HepG2 (cell line): ENCODE results near the gene PRM2. TPM values are rescaled to one million over a fixed set of nuclear protein-coding genes. Genes with fewer than 3 reads are reported as not detected.

ENCODE experiments used
- ATF2 ChIP-seq: sonication (generic); formaldehyde crosslinking; IDR thresholded peaks from 2 replicates; pipeline ENCODE4 v1.4.0; 2020; ENCODE audit warnings: missing genetic modification reagents
- GMEB2 ChIP-seq: IDR thresholded peaks from 2 replicates; pipeline ENCODE4 v1.6.1; 2016; ENCODE audit warnings: missing biosample characterization, missing genetic modification reagents, low read depth
- HMGXB3 ChIP-seq: sonication (generic); formaldehyde crosslinking; IDR thresholded peaks from 2 replicates; pipeline ENCODE4 v1.4.0; 2020; ENCODE audit warnings: missing genetic modification reagents, borderline replicate concordance
- HOMEZ ChIP-seq: IDR thresholded peaks from 2 replicates; pipeline ENCODE4 v1.6.1; 2016; ENCODE audit warnings: low read depth
- JUND ChIP-seq: sonication (generic); formaldehyde crosslinking; IDR thresholded peaks from 2 replicates; pipeline ENCODE4 v1.8.0; 2022; ENCODE audit warnings: mild to moderate bottlenecking, missing genetic modification reagents
- KLF12 ChIP-seq: sonication (generic); formaldehyde crosslinking; IDR thresholded peaks from 2 replicates; pipeline ENCODE4 v1.4.0; 2020; ENCODE audit warnings: missing genetic modification reagents, borderline replicate concordance
- MAFK ChIP-seq, 2 experiments: IDR thresholded peaks in 1 of 2; conservative IDR thresholded peaks in 1 of 2; 2 replicates each; pipeline ENCODE4 v1.6.1; 2011; ENCODE audit warnings: improper control_type of control experiment in 2 of 2, low read length in 2 of 2
- MXD4 ChIP-seq: IDR thresholded peaks from 2 replicates; pipeline ENCODE4 v1.6.1; 2016; ENCODE audit warnings: mild to moderate bottlenecking, missing biosample characterization, missing genetic modification reagents
- NCOA2 ChIP-seq: sonication (generic); formaldehyde crosslinking; IDR thresholded peaks from 2 replicates; pipeline ENCODE4 v1.8.0; 2022; ENCODE audit warnings: inconsistent platforms
- RBM39 ChIP-seq: fragments of 200-400 bp; formaldehyde crosslinking; IDR thresholded peaks from one replicate; pipeline ENCODE4 v1.6.1; 2018; ENCODE audit warnings: antibody characterized with exemption, mild to moderate bottlenecking, low read depth, low read length; ENCODE audit not compliant: poor library complexity, severe bottlenecking
- SAP130 ChIP-seq: IDR thresholded peaks from 2 replicates; pipeline ENCODE4 v1.6.1; 2016; ENCODE audit warnings: low read depth
- SPEN ChIP-seq: sonication (generic); formaldehyde crosslinking; IDR thresholded peaks from 2 replicates; pipeline ENCODE4 v1.5.1; 2020; ENCODE audit warnings: low read depth, mild to moderate bottlenecking, missing genetic modification reagents
- UBTF ChIP-seq: sonication (generic); formaldehyde crosslinking; IDR thresholded peaks from 2 replicates; pipeline ENCODE4 v1.4.0; 2020; ENCODE audit warnings: mild to moderate bottlenecking, missing genetic modification reagents
- ZFAT ChIP-seq: sonication (generic); formaldehyde crosslinking; conservative IDR thresholded peaks from 2 replicates; pipeline ENCODE4 v1.8.1; 2023; ENCODE audit warnings: missing genetic modification reagents, inconsistent platforms
- ZFP36 ChIP-seq: fragments of 150-350 bp; IDR thresholded peaks from 2 replicates; pipeline ENCODE4 v1.6.1; 2018; ENCODE audit warnings: borderline replicate concordance, low read length, low read depth; ENCODE audit not compliant: partially characterized antibody
- ZKSCAN5 ChIP-seq: sonication (generic); formaldehyde crosslinking; IDR thresholded peaks from 2 replicates; pipeline ENCODE4 v1.5.1; 2020; ENCODE audit warnings: mild to moderate bottlenecking, missing genetic modification reagents
- ZNF556 ChIP-seq: sonication (generic); formaldehyde crosslinking; IDR thresholded peaks from 2 replicates; pipeline ENCODE4 v1.4.0; 2020; ENCODE audit warnings: mild to moderate bottlenecking, missing genetic modification reagents, borderline replicate concordance
- polyA plus RNA-seq, 8 experiments: library from polyadenylated mRNA; depleted of rRNA in 3 of 8; stranded (reverse) in 7 of 8; unstranded in 1 of 8; fragments of >200 nt; fragmentation: Illumina TruSeq in 4 of 8; extraction: Trizol in 4 of 8; gene quantifications; 2 replicates each; pipeline versions ENCODE4 v1.2.1 to v1.2.3, GENCODE V29; 2011 to 2016; ENCODE audit warnings: low read depth in 4 of 8, missing spikeins in 1 of 8, mixed read lengths in 1 of 8; ENCODE audit not compliant: insufficient read depth in 1 of 8
- total RNA-seq, 5 experiments: library from RNA; depleted of rRNA; stranded (reverse); fragments of >200 nt; fragmentation: Illumina TruSeq; extraction: Trizol; gene quantifications; 2 replicates each; pipeline ENCODE4 v1.2.3, GENCODE V29; 2016; ENCODE audit warnings: low read depth in 1 of 5

Gene PRM2
- total and polyA plus RNA-seq, 2 of the 13 experiments (the other 11 are each of a cell fraction or from before 2014, with no cell fraction given) = 0.54 TPM; not detected in 1

- no peak for TF ChIP-seq HOMEZ (CRISPR knock-in tag)
- TF ChIP-seq ZKSCAN5 (CRISPR knock-in tag) = no peak
- TF ChIP-seq SAP130 = peak; percentile 77
- no peak; the same call in 1 of the 2 replicates for TF ChIP-seq ZFAT (CRISPR knock-in tag)
- no peak for TF ChIP-seq MXD4
- no peak for TF ChIP-seq RBM39
- TF ChIP-seq ZNF556 (CRISPR knock-in tag) = peak; percentile 98
- TF ChIP-seq KLF12 (CRISPR knock-in tag) = peak; percentile 71; the same call in 1 of the 2 replicates
- TF ChIP-seq NCOA2 (CRISPR knock-in tag) = no peak
- peak; percentile 74; the same call in 1 of the 2 replicates for TF ChIP-seq UBTF (CRISPR knock-in tag)
- TF ChIP-seq JUND (CRISPR knock-in tag) = no peak
- no peak for TF ChIP-seq GMEB2 (CRISPR knock-in tag)
- no peak for TF ChIP-seq ZFP36
- TF ChIP-seq HMGXB3 (CRISPR knock-in tag) = peak; percentile 73; the same call in 1 of the 2 replicates
- TF ChIP-seq ATF2 (CRISPR knock-in tag) = 0 out of 2 replicates have a peak, but pooled peaks have one; percentile 25
- TF ChIP-seq MAFK (conservative IDR thresholded peaks at IDR 0.05 in 1 of 2, IDR thresholded peaks at IDR 0.05 in 1 of 2; ENCODE audit: low read length in 2 of 2) = no peak
- TF ChIP-seq SPEN (CRISPR knock-in tag) = peak; percentile 78
Observed at GRCh38 chr16:11257131-11257938, 18.9 kb downstream of the PRM2 start (continued).
